Vagina (tissue), 2 donors: Measurements from ENCODE around the gene ZSCAN10.

ENCODE experiments used
- CTCF ChIP-seq, 3 experiments: fragments of 450-650 bp in 2 of 3; fragments of 200-600 bp in 1 of 3; sonication (generic) in 1 of 3; IDR thresholded peaks; one replicate each; pipeline ENCODE4 v1.5.1; 2017 to 2019; ENCODE audit warnings: antibody characterized with exemption in 3 of 3, mild to moderate bottlenecking in 2 of 3, moderate library complexity in 2 of 3
- POLR2A ChIP-seq, 2 donors: fragments of 450-650 bp; IDR thresholded peaks; one replicate each; pipeline ENCODE4 v1.6.1; 2017; ENCODE audit warnings: antibody characterized with exemption in 2 of 2, mild to moderate bottlenecking in 2 of 2, moderate library complexity in 2 of 2

GRCh38 chr16:3145660-3146059 lies 46.6 kb upstream of the ZSCAN10 start:
- TF ChIP-seq CTCF (IDR thresholded peaks at IDR 0.05) (no peak), POLR2A (IDR thresholded peaks at IDR 0.05) (no peak)
